Fibroblast of mammary gland (primary cell): ENCODE data around the gene FBXL5.

Experiments used
- DNase-seq: peaks from one replicate; pipeline ENCODE4 v3.0.0-alpha.2; 2010; ENCODE audit warnings: low read depth
- H3K4me3 ChIP-seq: 2 replicates; pipeline ENCODE4 v1.5.1; 2011; ENCODE audit warnings: low read depth, mild to moderate bottlenecking, low read length, moderate library complexity; ENCODE audit not compliant: control insufficient read depth
- TF ChIP-seq, protein P1 (sequence below): conservative IDR thresholded peaks from 2 replicates; pipeline ENCODE4 v1.5.1; 2011; ENCODE audit warnings: low read depth, low read length, inconsistent platforms; ENCODE audit not compliant: control insufficient read depth, insufficient read depth

Gene FBXL5

DNA sequence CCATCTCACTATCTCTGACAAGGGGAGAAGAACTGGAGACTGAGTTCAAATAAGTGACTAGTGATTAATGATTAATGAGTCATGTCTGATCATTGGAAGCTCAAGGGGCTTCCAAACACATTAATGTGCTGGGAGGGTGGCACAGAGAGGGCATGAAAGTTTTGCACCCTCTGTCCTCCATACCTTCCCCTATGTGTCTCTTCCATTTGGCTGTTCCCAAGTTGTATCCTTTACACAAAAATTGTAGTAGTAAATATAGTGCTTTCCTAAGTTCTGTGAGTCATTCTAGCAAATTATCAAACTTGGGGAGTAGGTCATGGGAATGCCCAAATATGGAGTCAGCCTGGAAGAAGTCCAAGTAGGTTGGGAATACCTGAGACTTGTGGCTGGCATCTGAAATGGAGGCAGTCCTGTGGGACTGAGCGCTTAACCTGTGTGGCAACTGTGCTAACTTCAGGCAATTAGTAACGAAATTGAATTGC, 22.4 kb upstream of the FBXL5 start:
- peak; percentile 64 for DNase-seq
- TF ChIP-seq, protein P1, sequence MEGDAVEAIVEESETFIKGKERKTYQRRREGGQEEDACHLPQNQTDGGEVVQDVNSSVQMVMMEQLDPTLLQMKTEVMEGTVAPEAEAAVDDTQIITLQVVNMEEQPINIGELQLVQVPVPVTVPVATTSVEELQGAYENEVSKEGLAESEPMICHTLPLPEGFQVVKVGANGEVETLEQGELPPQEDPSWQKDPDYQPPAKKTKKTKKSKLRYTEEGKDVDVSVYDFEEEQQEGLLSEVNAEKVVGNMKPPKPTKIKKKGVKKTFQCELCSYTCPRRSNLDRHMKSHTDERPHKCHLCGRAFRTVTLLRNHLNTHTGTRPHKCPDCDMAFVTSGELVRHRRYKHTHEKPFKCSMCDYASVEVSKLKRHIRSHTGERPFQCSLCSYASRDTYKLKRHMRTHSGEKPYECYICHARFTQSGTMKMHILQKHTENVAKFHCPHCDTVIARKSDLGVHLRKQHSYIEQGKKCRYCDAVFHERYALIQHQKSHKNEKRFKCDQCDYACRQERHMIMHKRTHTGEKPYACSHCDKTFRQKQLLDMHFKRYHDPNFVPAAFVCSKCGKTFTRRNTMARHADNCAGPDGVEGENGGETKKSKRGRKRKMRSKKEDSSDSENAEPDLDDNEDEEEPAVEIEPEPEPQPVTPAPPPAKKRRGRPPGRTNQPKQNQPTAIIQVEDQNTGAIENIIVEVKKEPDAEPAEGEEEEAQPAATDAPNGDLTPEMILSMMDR = no peak
- H3K4me3 ChIP-seq = no peak overlapping the region

DNA sequence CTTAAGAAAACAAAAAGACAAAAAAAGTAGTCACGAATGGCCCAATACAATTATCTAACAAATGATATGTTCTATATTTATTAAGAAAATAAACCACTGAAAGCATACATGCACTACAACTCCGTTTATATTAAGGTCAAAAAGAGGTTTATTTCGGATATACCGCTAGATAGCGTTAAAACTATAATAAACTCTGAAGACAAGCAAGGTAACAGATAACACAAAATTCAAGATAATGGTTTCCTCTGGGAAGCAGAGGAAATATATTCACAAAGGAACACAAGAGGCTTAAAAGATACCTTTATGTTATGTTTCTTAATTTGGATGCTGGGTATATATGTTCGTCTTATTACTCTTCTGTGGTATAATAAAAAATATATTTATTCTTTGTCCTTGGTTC, 21.7 kb upstream of the FBXL5 start:
- DNase-seq = no peak
- no peak overlapping the region for H3K4me3 ChIP-seq
- TF ChIP-seq, protein P1 = no peak

DNA sequence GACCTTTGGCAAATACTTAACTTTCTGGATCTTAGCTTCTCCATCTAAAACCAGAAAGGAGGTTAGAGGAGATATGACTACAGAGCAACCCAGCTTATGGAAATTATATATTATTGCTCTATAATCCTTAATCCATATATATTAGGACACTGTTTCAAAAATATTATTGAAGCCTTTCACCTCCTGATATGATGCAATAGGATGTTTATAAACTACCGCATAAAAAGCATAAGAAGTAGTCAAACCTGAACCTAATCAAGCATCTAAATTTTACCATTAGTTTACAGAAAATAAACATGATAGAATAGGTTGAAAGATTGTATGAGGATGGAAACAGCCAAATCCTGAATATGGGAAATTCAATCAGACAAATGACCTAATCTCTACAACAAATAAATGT, 20.9 kb upstream of the FBXL5 start:
- H3K4me3 ChIP-seq = no peak overlapping the region
- TF ChIP-seq, protein P1 = no peak

DNA sequence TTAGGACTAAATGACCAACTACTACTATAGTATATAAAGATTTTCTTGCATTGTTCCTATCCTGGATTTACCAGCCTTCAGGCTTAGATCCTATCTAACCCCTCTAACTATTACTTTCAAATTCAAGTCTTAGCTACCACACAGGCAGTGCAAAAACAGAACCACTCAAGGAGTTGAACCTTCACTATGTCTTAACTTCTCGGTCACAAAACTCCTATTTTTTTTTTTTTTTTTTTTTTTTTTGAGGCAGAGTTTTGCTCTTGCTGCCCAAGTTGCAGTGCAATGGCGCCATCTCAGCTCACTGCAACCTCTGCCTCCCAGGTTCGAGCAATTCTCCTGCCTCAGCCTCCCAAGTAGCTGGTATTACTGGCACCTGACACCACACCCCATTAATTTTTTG, 20.2 kb upstream of the FBXL5 start:
- H3K4me3 ChIP-seq = no peak overlapping the region
- TF ChIP-seq, protein P1 = no peak
- DNase-seq = no peak

More for the DNA sequence above, 20.9 kb upstream of the FBXL5 start:
- DNase-seq = no peak

DNA sequence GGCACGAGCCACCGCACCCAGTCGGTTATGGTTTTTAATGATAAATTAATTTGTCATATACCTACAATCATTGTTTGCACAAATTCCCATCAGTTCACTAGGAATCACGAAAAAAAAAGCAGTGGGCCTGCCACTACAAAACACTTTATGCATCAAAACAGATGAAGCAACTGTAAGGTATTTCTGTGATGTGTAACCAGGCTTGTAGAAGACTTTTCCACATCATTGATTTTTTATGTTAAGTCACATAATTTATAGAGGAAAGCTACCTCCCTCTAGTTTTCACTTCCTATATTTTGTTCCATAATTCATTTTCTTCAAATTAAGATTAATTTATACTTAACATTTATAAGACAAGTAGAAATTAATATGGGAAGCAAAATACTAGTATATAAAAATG, 19.8 kb upstream of the FBXL5 start:
- no peak for DNase-seq
- H3K4me3 ChIP-seq = no peak overlapping the region
- TF ChIP-seq, protein P1 = no peak

DNA sequence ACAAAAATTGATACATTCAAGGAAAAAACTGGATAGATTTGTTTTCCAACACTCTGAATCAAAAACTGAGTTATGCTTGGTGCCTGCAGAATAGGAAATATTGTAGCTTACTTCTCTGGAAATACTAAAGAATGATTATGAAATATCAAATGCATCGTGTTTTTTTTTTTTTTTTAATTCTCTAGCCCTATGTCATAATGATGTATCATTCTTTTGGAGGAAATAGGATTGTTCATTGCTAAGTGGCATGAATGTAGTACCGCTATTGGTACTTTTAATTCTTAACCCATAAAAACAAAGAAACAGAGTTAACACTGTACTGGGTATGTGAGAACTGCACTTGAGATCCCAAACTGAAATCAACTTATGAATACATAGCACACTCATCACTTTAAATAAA, 18.9 kb upstream of the FBXL5 start:
- no peak for DNase-seq
- H3K4me3 ChIP-seq = no peak overlapping the region
- TF ChIP-seq, protein P1 = no peak

DNA sequence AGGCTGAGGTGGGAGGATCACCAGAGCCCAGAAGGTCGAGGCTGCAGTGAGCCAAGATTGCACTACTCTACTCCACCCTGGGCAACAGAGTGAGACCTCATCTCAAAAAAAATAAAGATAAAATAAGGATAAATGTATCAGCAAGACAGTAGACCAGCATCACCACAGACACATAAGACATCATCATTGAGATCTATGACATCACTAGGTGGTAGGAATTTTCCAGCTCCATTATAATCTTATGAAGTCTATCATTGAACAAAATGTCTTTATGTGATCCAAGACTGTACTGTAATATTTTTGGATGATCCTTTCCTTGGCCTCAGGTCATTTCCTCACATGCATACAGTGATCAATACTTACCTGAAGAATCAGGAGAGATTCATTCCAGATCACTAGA, 18.2 kb upstream of the FBXL5 start:
- no peak for DNase-seq
- TF ChIP-seq, protein P1 = no peak
- H3K4me3 ChIP-seq = no peak overlapping the region
